Myometrial cell (primary cell): ENCODE measurements around the gene CHD9. TPM values are rescaled to one million over a fixed set of nuclear protein-coding genes. Genes with fewer than 3 reads are reported as not detected.

ENCODE experiments used
- total RNA-seq: library from RNA; depleted of rRNA; stranded (reverse); fragments of >200 nt; gene quantifications from 2 replicates; pipeline ENCODE4 v1.2.3, GENCODE V29; 2015

Gene CHD9, protein sequence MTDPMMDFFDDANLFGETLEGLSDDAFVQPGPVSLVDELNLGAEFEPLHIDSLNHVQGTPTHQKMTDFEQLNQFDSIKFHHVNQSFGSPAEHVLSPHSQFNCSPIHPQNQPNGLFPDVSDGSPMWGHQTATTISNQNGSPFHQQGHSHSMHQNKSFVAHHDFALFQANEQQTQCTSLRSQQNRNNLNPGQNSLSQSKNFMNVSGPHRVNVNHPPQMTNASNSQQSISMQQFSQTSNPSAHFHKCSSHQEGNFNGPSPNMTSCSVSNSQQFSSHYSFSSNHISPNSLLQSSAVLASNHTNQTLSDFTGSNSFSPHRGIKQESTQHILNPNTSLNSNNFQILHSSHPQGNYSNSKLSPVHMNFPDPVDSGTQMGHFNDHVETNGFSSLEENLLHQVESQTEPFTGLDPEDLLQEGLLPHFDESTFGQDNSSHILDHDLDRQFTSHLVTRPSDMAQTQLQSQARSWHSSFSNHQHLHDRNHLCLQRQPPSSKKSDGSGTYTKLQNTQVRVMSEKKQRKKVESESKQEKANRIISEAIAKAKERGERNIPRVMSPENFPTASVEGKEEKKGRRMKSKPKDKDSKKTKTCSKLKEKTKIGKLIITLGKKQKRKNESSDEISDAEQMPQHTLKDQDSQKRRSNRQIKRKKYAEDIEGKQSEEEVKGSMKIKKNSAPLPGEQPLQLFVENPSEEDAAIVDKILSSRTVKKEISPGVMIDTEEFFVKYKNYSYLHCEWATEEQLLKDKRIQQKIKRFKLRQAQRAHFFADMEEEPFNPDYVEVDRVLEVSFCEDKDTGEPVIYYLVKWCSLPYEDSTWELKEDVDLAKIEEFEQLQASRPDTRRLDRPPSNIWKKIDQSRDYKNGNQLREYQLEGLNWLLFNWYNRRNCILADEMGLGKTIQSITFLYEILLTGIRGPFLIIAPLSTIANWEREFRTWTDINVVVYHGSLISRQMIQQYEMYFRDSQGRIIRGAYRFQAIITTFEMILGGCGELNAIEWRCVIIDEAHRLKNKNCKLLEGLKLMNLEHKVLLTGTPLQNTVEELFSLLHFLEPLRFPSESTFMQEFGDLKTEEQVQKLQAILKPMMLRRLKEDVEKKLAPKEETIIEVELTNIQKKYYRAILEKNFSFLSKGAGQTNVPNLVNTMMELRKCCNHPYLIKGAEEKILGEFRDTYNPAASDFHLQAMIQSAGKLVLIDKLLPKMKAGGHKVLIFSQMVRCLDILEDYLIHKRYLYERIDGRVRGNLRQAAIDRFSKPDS (N-terminal part only)
- 28.0 and 35.3 TPM in 2 replicates for total RNA-seq

DNA sequence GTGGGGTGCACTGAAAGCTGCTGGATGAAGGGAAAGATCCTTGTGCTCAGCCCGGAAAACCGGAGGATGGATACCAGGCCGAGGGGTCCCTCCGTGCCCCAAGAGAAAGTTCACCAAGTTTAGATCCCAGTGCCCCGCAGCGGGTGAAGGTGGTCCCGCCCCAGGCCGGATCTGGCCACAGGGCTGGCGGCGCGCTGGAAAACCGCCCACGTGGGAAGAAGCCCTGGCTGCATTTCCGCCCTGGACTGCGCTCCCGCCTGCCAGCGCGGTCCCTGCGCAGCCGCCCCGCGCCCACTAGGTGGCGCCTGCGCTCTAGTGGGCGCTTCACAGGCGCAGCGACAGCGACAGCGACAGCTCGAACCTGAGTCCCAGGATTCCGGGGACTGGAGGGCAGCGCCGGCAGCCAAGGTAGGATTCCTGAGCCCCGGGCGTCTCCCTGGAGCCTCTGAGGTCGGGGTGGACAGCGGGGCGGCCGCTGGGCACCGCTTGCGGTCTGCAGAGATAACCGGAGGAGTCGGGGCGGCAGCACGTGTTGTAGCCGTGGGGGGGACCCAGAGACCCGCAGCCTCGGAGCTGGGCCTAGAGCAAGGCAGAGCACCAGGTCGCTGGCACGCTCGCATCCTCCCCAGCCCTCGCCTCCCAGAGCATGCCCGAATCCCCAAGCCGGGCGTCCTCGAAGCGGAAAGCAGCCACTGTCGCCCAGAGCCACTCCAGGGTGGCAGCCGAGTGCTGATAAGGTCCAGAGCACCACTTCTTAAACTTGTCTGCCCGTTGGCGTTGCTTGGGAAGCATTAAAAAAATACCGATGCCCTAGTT is at the start of gene CHD9:
CHD9 (plus strand) TSS at position 322 of the 816 bp plus-strand sequence. CDS start 101,099 bp downstream, outside the sequence.

DNA sequence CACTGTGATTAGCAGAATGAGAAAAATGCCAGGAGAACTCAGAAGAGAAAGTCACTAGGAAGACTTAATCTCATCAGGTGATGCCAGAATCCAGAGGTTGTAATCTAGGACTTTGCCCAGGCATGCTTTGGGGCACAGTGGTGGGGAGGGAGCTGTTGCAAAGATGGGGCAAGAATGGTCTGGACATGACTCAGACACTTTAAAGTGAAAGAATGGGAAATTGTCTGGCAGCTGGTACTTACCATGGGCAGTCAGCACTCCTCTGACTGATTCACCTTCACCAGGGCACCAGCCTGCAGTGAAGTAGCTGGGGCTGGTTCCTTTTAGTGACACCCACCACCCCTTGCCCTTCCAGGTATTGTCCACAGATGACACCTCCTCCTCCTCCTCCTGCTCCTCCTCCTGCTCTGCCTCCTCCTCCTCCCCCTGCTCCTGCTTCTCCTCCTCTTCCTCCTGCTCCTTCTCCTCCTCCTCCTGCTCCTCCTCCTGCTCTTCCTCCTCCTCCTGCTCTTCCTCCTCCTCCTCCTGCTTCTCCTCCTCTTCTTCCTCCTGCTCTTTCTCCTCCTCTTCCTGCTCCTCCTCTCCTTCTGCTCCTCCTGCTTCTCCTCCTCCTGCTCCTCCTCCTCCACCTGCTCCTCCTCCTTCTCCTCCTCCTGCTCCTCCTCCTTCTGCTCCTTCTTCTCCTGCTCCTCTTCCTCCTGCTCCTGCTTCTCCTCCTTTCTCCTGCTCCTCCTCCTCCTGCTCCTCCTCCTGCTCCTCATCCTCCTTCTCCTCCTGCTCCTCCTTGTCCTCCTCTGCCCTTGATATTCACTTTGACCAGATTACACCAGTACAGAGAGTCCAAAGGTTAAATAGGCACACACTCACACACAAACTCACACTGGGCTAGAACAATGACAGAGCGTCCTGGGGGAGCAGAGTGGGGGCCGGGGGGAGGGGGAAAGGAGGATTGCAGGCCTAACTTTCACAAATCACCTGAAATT is 2.0 kb upstream of the CHD9 start, which contains the start of gene CHD9NB:
CHD9NB (minus strand) TSS at position 379 of the 983 bp plus-strand sequence. CDS start 8,739 bp downstream, outside the sequence.

Other genes starting within 250 kb of the CHD9 start
- 0.29 and 1.1 TPM in 2 replicates for gene CHD9NB, start 2.1 kb upstream of the CHD9 start, total RNA-seq